ENCODE data around the gene OPTN.
"Not testable (repeated sequence)": the region's sequence is repeated elsewhere in the genome, so short reads cannot be mapped to it uniquely, and the experiment has no call there.

Gene OPTN

DNA sequence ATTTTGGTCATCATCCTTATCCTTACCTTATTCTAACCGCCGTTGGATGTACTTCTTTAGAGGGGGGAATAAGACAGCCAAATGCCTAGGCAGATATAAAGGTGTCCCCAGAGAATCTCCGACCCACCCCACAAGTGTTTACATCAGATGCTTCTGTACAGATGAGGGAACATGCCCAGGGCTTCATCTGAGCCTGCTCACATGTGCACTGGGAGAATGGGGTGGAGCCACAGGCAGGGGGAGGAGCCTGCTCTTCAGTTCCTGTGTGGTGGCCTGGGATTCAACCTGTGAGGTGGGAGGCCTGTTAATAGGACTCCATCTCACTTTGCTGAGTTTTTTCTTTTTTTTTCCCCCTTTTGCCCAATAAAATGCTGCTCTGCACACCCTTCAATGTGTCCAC, 27.6 kb upstream of the OPTN start:
- WGBS, result 100% methylated on average over 1 of the region's 3 CpGs
- H3K9ac ChIP-seq (ENCODE audit: low read depth, low read length), result no peak overlapping the region

DNA sequence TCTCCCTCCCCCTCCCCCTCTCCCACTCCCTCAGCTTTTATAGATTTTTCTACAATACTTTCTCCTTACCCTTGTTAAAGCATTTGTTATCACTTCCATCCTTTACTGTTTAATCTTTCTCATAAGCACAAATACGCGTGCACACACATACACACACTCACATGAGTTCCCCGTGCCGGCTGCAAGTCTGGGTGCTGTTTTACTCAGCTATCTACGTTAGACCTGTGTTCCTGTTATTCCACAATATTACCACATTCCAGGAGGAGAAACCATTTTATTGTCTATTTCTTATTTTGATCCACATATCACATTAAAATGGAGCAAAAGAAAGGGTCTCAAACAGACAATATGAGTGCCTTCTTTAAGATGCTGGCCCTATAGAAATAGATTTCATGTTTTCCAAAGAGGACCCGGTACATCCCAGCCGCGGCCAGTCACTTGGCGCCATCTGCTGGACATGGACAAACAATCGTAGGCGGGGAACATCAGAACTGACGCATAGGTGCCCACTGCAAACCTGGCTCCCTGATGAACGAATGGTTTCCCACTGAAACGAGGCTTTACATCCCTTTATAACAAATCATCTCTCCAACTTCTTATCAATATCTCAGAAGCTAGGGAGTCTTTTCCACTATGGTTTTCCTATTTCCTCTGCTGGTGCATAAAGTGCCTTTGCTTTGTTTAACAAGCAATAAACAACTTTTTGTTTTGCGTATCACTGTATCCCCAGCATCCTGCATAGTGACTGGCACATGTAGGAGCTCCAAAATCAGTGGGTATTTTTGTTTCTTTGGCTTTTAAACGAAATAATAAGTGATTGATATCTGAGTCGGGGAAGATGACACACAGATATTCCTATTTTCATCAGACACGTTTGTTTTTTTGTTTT, 25.2 kb upstream of the OPTN start:
- no peak overlapping the region for H3K27ac ChIP-seq (ENCODE audit: low read depth, low read length)
- no peaks in the 10 kb centered on the region for H3K36me3 ChIP-seq (ENCODE audit: insufficient read depth, low read length)
- no peak overlapping the region for H3K9ac ChIP-seq (ENCODE audit: low read depth, low read length)
- 37% methylated on average over 17 of the region's 18 CpGs for WGBS
- no peak overlapping the region for H3K4me3 ChIP-seq (ENCODE audit: low read length)
- no peaks in the 10 kb centered on the region for H3K4me1 ChIP-seq (ENCODE audit: insufficient read depth, low read length)
- H3K9me3 ChIP-seq (ENCODE audit: insufficient read depth, low read depth, low read length), result peaks cover 16% of the 10 kb centered on the region
- no peaks in the 10 kb centered on the region for H3K27me3 ChIP-seq (ENCODE audit: insufficient read depth, low read length)

More for the DNA sequence above, 27.6 kb upstream of the OPTN start:
- Histone ChIP-seq H3K36me3 (ENCODE audit: insufficient read depth, low read length) (no peaks in the 10 kb centered on the region), H3K27ac (ENCODE audit: low read depth, low read length) (no peak overlapping the region), H3K27me3 (ENCODE audit: insufficient read depth, low read length) (no peaks in the 10 kb centered on the region), H3K9me3 (ENCODE audit: insufficient read depth, low read depth, low read length) (peaks cover 7% of the 10 kb centered on the region), H3K4me3 (ENCODE audit: low read length) (no peak overlapping the region), H3K4me1 (ENCODE audit: insufficient read depth, low read length) (no peaks in the 10 kb centered on the region)

- Histone ChIP-seq H3K9me3 (ENCODE audit: insufficient read depth, low read depth, low read length) (peaks cover 31% of the 10 kb centered on the region), H3K9ac (ENCODE audit: low read depth, low read length) (no peak overlapping the region), H3K4me1 (ENCODE audit: insufficient read depth, low read length) (no peaks in the 10 kb centered on the region), H3K36me3 (ENCODE audit: insufficient read depth, low read length) (no peaks in the 10 kb centered on the region), H3K27ac (ENCODE audit: low read depth, low read length) (no peak overlapping the region), H3K4me3 (ENCODE audit: low read length) (no peak overlapping the region), H3K27me3 (ENCODE audit: insufficient read depth, low read length) (no peaks in the 10 kb centered on the region)
- WGBS, result 94% methylated on average over 13 of the region's 16 CpGs
Observed at GRCh38 chr10:13078912-13079775, 20.8 kb upstream of the OPTN start.

DNA sequence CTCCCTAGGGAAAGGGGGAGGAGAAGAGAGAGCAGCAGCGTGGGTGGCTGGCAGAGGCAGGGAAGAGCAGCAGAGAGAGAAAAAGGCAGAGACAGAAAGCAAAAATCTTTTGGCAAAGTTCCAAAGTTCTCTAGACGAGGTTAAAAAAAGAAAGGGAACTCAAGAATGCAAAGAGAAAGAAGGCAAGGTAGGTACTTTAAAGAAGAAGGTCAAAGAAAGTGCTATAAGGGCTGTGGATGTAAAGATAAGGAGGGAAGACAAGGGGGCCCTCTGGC, 20.2 kb upstream of the OPTN start:
- Histone ChIP-seq H3K9me3 (ENCODE audit: insufficient read depth, low read depth, low read length) (peaks cover 35% of the 10 kb centered on the region), H3K36me3 (ENCODE audit: insufficient read depth, low read length) (no peaks in the 10 kb centered on the region), H3K4me1 (ENCODE audit: insufficient read depth, low read length) (no peaks in the 10 kb centered on the region), H3K4me3 (ENCODE audit: low read length) (no peak overlapping the region), H3K27ac (ENCODE audit: low read depth, low read length) (no peak overlapping the region), H3K9ac (ENCODE audit: low read depth, low read length) (no peak overlapping the region), H3K27me3 (ENCODE audit: insufficient read depth, low read length) (no peaks in the 10 kb centered on the region)
- 83% methylated on average over 2 of the region's 2 CpGs for WGBS

DNA sequence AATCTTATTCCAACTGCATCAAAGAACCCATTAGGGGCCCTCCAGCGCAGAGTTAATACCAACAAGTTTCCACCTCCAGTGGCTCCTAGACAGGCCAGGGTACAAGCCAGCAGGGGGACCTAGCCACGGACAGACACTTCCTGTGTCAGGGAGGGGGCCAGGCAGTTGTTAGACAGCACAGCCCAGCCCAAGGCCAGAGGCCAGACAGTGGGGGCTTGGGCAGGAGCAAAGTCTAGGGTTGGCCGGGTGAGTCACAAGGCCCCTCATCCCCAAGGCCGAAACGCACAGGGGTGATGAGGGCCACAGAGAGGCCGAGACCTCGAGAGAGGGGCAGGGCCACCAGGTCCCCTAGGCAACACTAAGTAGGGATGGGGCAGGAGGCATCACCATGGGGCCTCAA, 19.3 kb upstream of the OPTN start:
- peaks cover 44% of the 10 kb centered on the region for H3K9me3 ChIP-seq (ENCODE audit: insufficient read depth, low read depth, low read length)
- no peaks in the 10 kb centered on the region for H3K27me3 ChIP-seq (ENCODE audit: insufficient read depth, low read length)
- no peak overlapping the region for H3K9ac ChIP-seq (ENCODE audit: low read depth, low read length)
- H3K4me1 ChIP-seq (ENCODE audit: insufficient read depth, low read length), result no peaks in the 10 kb centered on the region
- no peak overlapping the region for H3K4me3 ChIP-seq (ENCODE audit: low read length)
- no peak overlapping the region for H3K27ac ChIP-seq (ENCODE audit: low read depth, low read length)
- H3K36me3 ChIP-seq (ENCODE audit: insufficient read depth, low read length), result no peaks in the 10 kb centered on the region
- 82% methylated on average over 7 of the region's 7 CpGs for WGBS

- 90% methylated on average over 3 of the region's 3 CpGs for WGBS
- H3K4me3 ChIP-seq (ENCODE audit: low read length); H3K27me3 ChIP-seq (ENCODE audit: insufficient read depth, low read length); H3K4me1 ChIP-seq (ENCODE audit: insufficient read depth, low read length); H3K36me3 ChIP-seq (ENCODE audit: insufficient read depth, low read length); H3K27ac ChIP-seq (ENCODE audit: low read depth, low read length); H3K9ac ChIP-seq (ENCODE audit: low read depth, low read length): not testable (repeated sequence)
- peaks cover 51% of the 10 kb centered on the region for H3K9me3 ChIP-seq (ENCODE audit: insufficient read depth, low read depth, low read length)
Observed at GRCh38 chr10:13083700-13084099, 16.3 kb upstream of the OPTN start.

GRCh38 chr10:13086056-13086455, 13.9 kb upstream of the OPTN start:
- Histone ChIP-seq H3K4me1 (ENCODE audit: insufficient read depth, low read length) (no peaks in the 10 kb centered on the region), H3K36me3 (ENCODE audit: insufficient read depth, low read length) (no peaks in the 10 kb centered on the region), H3K27ac (ENCODE audit: low read depth, low read length) (no peak overlapping the region), H3K27me3 (ENCODE audit: insufficient read depth, low read length) (no peaks in the 10 kb centered on the region), H3K9ac (ENCODE audit: low read depth, low read length) (no peak overlapping the region), H3K4me3 (ENCODE audit: low read length) (no peak overlapping the region), H3K9me3 (ENCODE audit: insufficient read depth, low read depth, low read length) (peaks cover 35% of the 10 kb centered on the region)
- 93% methylated on average over 1 of the region's 1 CpG for WGBS

- 96% methylated on average over 4 of the region's 4 CpGs for WGBS
- Histone ChIP-seq H3K9ac (ENCODE audit: low read depth, low read length) (no peak overlapping the region), H3K36me3 (ENCODE audit: insufficient read depth, low read length) (no peaks in the 10 kb centered on the region), H3K27ac (ENCODE audit: low read depth, low read length) (no peak overlapping the region), H3K27me3 (ENCODE audit: insufficient read depth, low read length) (no peaks in the 10 kb centered on the region), H3K9me3 (ENCODE audit: insufficient read depth, low read depth, low read length) (peaks cover 35% of the 10 kb centered on the region), H3K4me3 (ENCODE audit: low read length) (no peak overlapping the region), H3K4me1 (ENCODE audit: insufficient read depth, low read length) (no peaks in the 10 kb centered on the region)
Observed at GRCh38 chr10:13087601-13087985, 12.4 kb upstream of the OPTN start.

DNA sequence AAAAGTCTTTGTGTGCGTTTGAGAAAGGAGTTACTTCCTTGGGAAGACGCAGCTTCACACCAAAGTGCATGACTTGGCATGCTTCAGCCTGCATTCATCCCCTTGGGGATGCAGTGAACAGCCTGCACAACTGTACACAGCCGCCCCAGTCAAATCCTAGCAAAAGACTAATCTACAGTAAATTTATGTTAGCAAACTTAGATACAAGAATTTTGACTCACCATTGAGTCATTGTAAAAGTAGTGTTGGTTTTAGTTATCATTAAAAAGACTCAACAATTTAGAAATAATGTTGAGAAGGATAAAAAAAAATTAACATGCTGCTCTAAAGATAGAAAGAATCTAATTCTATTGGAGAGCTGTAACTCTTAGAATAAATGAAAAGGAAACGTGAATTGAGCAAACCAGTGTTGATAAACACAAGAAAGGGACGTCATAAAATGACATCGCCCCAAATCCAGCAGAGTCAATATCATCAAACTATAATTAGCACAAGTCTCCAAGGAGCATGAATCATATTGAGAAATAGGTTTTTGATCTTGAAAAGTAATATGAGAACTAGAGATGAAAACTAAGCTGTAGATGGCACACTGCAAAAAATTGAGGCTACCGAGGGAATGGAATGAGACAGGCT, 11.9 kb upstream of the OPTN start:
- Histone ChIP-seq H3K9ac (ENCODE audit: low read depth, low read length) (no peak overlapping the region), H3K4me3 (ENCODE audit: low read length) (no peak overlapping the region), H3K4me1 (ENCODE audit: insufficient read depth, low read length) (no peaks in the 10 kb centered on the region), H3K9me3 (ENCODE audit: insufficient read depth, low read depth, low read length) (peaks cover 32% of the 10 kb centered on the region), H3K27ac (ENCODE audit: low read depth, low read length) (no peak overlapping the region), H3K27me3 (ENCODE audit: insufficient read depth, low read length) (no peaks in the 10 kb centered on the region), H3K36me3 (ENCODE audit: insufficient read depth, low read length) (no peaks in the 10 kb centered on the region)
- WGBS, result 89% methylated on average over 6 of the region's 7 CpGs

GRCh38 chr10:13089345-13089744, 10.6 kb upstream of the OPTN start:
- Histone ChIP-seq H3K4me1 (ENCODE audit: insufficient read depth, low read length) (no peaks in the 10 kb centered on the region), H3K27me3 (ENCODE audit: insufficient read depth, low read length) (no peaks in the 10 kb centered on the region), H3K9ac (ENCODE audit: low read depth, low read length) (no peak overlapping the region), H3K9me3 (ENCODE audit: insufficient read depth, low read depth, low read length) (peaks cover 22% of the 10 kb centered on the region), H3K36me3 (ENCODE audit: insufficient read depth, low read length) (no peaks in the 10 kb centered on the region), H3K4me3 (ENCODE audit: low read length) (no peak overlapping the region), H3K27ac (ENCODE audit: low read depth, low read length) (no peak overlapping the region)
- 94% methylated on average over 4 of the region's 4 CpGs for WGBS

DNA sequence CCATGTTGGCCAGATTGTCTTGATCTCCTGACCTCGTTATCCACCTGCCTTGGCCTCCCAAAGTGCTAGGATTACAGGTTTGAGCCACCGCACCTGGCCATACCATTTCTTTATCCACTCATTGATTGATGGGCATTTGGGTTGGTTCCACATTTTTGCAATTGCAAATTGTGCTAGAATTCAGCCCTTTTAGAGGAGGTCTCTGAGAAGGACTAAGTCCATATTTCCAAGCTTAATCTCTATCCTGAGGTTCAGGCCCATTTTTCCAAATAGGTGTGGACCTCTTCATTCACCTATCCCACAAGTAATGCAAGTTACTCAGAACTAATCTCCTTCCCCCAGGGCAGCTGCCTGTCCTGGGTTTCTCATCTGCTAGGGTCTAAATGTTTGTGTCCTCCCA, 9.7 kb upstream of the OPTN start:
- Histone ChIP-seq H3K4me1 (ENCODE audit: insufficient read depth, low read length) (no peaks in the 10 kb centered on the region), H3K27me3 (ENCODE audit: insufficient read depth, low read length) (no peaks in the 10 kb centered on the region), H3K9ac (ENCODE audit: low read depth, low read length) (no peak overlapping the region), H3K4me3 (ENCODE audit: low read length) (no peak overlapping the region), H3K36me3 (ENCODE audit: insufficient read depth, low read length) (no peaks in the 10 kb centered on the region), H3K27ac (ENCODE audit: low read depth, low read length) (no peak overlapping the region), H3K9me3 (ENCODE audit: insufficient read depth, low read depth, low read length) (peaks cover 12% of the 10 kb centered on the region)
- 97% methylated on average over 2 of the region's 2 CpGs for WGBS

All from HUES64 (cell line).